ENCODE data around the gene PARVA. TPM values are rescaled to one million over a fixed set of nuclear protein-coding genes. Genes with fewer than 3 reads are reported as not detected.

PARVA gene
- total and polyA plus RNA-seq, 4 donors: 3.1 to 11.7 (median 11.2) TPM

DNA sequence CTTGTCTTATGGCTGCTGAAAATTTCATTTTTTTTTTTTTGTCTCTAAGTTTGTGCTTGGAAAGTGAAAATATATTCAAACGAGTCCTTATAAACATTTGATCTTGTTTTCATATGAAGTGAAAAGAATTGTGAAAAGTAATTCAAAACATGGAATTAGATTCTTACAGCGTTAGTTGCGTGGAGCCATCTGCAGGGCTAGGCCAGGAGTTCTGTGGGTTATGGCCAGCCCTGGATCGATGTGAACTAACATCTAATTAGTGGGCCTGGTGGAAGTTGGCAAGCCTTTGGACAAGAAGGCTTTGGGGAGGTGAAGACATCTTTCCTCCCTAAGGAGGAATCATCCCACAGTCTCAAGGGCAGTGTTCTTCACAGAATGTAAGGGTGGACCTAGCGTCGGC lies 37.2 kb downstream of the PARVA start:
- 91% methylated on average over 6 of the region's 6 CpGs for WGBS
- H3K4me3 ChIP-seq (ENCODE audit: low read depth in 1 of 3, low read length in 3 of 3): no peak overlapping the region
- H3K27me3 ChIP-seq (ENCODE audit: control insufficient read depth in 4 of 4, insufficient read depth in 4 of 4, low read length in 3 of 4): no peaks in the 10 kb centered on the region
- H3K36me3 ChIP-seq (ENCODE audit: control insufficient read depth in 4 of 4, insufficient read depth in 3 of 4, low read depth in 1 of 4, low read length in 3 of 4): no peaks in the 10 kb centered on the region
- no peak overlapping the region for H3K9ac ChIP-seq (ENCODE audit: low read depth in 1 of 2, low read length in 2 of 2)
- peaks cover 0 to 7% (median 6%) of the 10 kb centered on the region in 4 donors for H3K4me1 ChIP-seq (ENCODE audit: control insufficient read depth in 4 of 4, insufficient read depth in 4 of 4, low read length in 3 of 4)
- DNase-seq (ENCODE audit: low spot score): no peak
- H3K9me3 ChIP-seq (ENCODE audit: control insufficient read depth in 4 of 4, low read length in 3 of 4): no peaks in the 10 kb centered on the region
- H3K27ac ChIP-seq (ENCODE audit: low read depth in 1 of 2, low read length in 2 of 2): no peak overlapping the region
- TF ChIP-seq HNF4A (conservative IDR thresholded peaks at IDR 0.05): no peak

DNA sequence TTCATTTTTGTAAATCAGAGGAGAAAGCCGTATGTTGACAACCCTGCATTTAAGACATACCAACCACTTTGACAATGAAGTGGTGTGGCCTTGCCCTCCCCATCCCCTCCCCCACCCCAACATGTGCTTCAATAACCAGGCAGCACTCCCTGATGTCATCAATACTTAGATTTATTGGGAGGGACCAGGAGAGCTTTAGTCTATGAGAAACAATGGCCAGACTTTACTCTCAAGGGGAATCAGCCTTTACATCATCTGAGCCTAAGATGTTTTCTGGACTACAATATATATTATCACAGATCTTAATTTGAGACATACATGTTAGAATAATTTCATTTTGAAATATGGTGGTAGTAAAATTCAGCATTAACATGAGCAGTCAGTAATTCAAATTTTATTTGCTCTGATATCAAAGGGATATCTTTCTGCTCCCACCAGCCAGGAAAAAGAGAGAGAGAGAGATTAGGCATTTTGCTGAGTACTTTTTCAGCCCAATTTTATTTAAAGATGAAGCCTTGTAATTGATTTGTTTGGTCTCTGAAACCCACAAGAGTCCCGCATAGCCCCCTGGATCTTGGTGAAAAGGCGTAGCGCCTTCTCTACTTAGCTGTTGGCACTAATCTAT lies 38.1 kb downstream of the PARVA start:
- TF ChIP-seq HNF4G (IDR thresholded peaks at IDR 0.05): no peak
- no peak for TF ChIP-seq HNF4A (conservative IDR thresholded peaks at IDR 0.05)
- TF ChIP-seq JUND (IDR thresholded peaks at IDR 0.05): no peak
- TF ChIP-seq, protein P1, sequence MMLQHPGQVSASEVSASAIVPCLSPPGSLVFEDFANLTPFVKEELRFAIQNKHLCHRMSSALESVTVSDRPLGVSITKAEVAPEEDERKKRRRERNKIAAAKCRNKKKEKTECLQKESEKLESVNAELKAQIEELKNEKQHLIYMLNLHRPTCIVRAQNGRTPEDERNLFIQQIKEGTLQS (IDR thresholded peaks at IDR 0.05): no peak
- TF ChIP-seq, protein P2, sequence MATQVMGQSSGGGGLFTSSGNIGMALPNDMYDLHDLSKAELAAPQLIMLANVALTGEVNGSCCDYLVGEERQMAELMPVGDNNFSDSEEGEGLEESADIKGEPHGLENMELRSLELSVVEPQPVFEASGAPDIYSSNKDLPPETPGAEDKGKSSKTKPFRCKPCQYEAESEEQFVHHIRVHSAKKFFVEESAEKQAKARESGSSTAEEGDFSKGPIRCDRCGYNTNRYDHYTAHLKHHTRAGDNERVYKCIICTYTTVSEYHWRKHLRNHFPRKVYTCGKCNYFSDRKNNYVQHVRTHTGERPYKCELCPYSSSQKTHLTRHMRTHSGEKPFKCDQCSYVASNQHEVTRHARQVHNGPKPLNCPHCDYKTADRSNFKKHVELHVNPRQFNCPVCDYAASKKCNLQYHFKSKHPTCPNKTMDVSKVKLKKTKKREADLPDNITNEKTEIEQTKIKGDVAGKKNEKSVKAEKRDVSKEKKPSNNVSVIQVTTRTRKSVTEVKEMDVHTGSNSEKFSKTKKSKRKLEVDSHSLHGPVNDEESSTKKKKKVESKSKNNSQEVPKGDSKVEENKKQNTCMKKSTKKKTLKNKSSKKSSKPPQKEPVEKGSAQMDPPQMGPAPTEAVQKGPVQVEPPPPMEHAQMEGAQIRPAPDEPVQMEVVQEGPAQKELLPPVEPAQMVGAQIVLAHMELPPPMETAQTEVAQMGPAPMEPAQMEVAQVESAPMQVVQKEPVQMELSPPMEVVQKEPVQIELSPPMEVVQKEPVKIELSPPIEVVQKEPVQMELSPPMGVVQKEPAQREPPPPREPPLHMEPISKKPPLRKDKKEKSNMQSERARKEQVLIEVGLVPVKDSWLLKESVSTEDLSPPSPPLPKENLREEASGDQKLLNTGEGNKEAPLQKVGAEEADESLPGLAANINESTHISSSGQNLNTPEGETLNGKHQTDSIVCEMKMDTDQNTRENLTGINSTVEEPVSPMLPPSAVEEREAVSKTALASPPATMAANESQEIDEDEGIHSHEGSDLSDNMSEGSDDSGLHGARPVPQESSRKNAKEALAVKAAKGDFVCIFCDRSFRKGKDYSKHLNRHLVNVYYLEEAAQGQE (IDR thresholded peaks at IDR 0.05): no peak
- no peak for TF ChIP-seq NR2F2 (IDR thresholded peaks at IDR 0.05)
- TF ChIP-seq, protein P3, sequence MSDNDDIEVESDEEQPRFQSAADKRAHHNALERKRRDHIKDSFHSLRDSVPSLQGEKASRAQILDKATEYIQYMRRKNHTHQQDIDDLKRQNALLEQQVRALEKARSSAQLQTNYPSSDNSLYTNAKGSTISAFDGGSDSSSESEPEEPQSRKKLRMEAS (IDR thresholded peaks at IDR 0.05): no peak
- TF ChIP-seq FOXA2 (IDR thresholded peaks at IDR 0.05): no peak
- TF ChIP-seq RAD21 (IDR thresholded peaks at IDR 0.05): no peak
- no peak for TF ChIP-seq FOXA1 (IDR thresholded peaks at IDR 0.05)
- no peak for TF ChIP-seq GABPA (IDR thresholded peaks at IDR 0.05 in 1 of 2, conservative IDR thresholded peaks at IDR 0.05 in 1 of 2)
- TF ChIP-seq SP1 (IDR thresholded peaks at IDR 0.05): no peak
- TF ChIP-seq EGR1 (IDR thresholded peaks at IDR 0.05; ENCODE audit: low read depth in 2 of 2): no peak
- TF ChIP-seq, protein P4, sequence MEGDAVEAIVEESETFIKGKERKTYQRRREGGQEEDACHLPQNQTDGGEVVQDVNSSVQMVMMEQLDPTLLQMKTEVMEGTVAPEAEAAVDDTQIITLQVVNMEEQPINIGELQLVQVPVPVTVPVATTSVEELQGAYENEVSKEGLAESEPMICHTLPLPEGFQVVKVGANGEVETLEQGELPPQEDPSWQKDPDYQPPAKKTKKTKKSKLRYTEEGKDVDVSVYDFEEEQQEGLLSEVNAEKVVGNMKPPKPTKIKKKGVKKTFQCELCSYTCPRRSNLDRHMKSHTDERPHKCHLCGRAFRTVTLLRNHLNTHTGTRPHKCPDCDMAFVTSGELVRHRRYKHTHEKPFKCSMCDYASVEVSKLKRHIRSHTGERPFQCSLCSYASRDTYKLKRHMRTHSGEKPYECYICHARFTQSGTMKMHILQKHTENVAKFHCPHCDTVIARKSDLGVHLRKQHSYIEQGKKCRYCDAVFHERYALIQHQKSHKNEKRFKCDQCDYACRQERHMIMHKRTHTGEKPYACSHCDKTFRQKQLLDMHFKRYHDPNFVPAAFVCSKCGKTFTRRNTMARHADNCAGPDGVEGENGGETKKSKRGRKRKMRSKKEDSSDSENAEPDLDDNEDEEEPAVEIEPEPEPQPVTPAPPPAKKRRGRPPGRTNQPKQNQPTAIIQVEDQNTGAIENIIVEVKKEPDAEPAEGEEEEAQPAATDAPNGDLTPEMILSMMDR (IDR thresholded peaks at IDR 0.05; ENCODE audit: low read depth, low read length, missing input control): no peak
- no peak for TF ChIP-seq TAF1 (conservative IDR thresholded peaks at IDR 0.05)
- no peak for TF ChIP-seq YY1 (IDR thresholded peaks at IDR 0.05)
- TF ChIP-seq, protein P5, sequence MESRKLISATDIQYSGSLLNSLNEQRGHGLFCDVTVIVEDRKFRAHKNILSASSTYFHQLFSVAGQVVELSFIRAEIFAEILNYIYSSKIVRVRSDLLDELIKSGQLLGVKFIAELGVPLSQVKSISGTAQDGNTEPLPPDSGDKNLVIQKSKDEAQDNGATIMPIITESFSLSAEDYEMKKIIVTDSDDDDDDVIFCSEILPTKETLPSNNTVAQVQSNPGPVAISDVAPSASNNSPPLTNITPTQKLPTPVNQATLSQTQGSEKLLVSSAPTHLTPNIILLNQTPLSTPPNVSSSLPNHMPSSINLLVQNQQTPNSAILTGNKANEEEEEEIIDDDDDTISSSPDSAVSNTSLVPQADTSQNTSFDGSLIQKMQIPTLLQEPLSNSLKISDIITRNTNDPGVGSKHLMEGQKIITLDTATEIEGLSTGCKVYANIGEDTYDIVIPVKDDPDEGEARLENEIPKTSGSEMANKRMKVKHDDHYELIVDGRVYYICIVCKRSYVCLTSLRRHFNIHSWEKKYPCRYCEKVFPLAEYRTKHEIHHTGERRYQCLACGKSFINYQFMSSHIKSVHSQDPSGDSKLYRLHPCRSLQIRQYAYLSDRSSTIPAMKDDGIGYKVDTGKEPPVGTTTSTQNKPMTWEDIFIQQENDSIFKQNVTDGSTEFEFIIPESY (IDR thresholded peaks at IDR 0.05): no peak
- TF ChIP-seq RXRA (IDR thresholded peaks at IDR 0.05): no peak
- H3K4me1 ChIP-seq (ENCODE audit: control insufficient read depth in 4 of 4, insufficient read depth in 4 of 4, low read length in 3 of 4): no peaks in the 10 kb centered on the region
- no peak overlapping the region for H3K4me3 ChIP-seq (ENCODE audit: low read depth in 1 of 3, low read length in 3 of 3)
- H3K36me3 ChIP-seq (ENCODE audit: control insufficient read depth in 4 of 4, insufficient read depth in 3 of 4, low read depth in 1 of 4, low read length in 3 of 4): no peaks in the 10 kb centered on the region
- H3K27ac ChIP-seq (ENCODE audit: low read depth in 1 of 2, low read length in 2 of 2): no peak overlapping the region
- H3K9me3 ChIP-seq (ENCODE audit: control insufficient read depth in 4 of 4, low read length in 3 of 4): no peaks in the 10 kb centered on the region
- H3K27me3 ChIP-seq (ENCODE audit: control insufficient read depth in 4 of 4, insufficient read depth in 4 of 4, low read length in 3 of 4): no peaks in the 10 kb centered on the region
- WGBS: 97% methylated on average over 4 of the region's 4 CpGs
- no peak overlapping the region for H3K9ac ChIP-seq (ENCODE audit: low read depth in 1 of 2, low read length in 2 of 2)
- no peak for DNase-seq (ENCODE audit: low spot score)

Measured in liver (tissue), 9 donors.